Endothelial cell of umbilical vein (primary cell): ENCODE results near the gene FLNB. TPM values are rescaled to one million over a fixed set of nuclear protein-coding genes. Genes with fewer than 3 reads are reported as not detected.
A peak's percentile ranks its signal among the peaks of the same experiment; 100 is the strongest.

Experiments used
- BruUV-seq: library from RNA; stranded (reverse); fragments of 400-500 nt; replicated peaks from 2 replicates; lab custom pipeline; 2021; lab: Mats Ljungman, UMichigan
- CTCF ChIA-PET: fragments of 300-600, 350-600 bp; sonication (Branson Sonifier 250); formaldehyde crosslinking; loops from one replicate; lab custom pipeline; 2021; ENCODE audit warnings: antibody characterized with exemption, inconsistent platforms; lab: Charles Lee
- POLR2A ChIA-PET: fragments of 300-600, 350-600 bp; sonication (Branson Sonifier 250); formaldehyde crosslinking; loops from one replicate; lab custom pipeline; 2021; ENCODE audit warnings: antibody characterized with exemption, inconsistent platforms; lab: Charles Lee
- DNase-seq: peaks from one replicate; pipeline ENCODE4 v3.0.0-alpha.2; 2011; ENCODE audit warnings: low read depth, low spot score
- FAIRE-seq: peaks from 2 replicates; lab custom pipeline; 2011; peaks lifted over from hg19 to GRCh38; lab: Jason Lieb, UNC
- H2AFZ ChIP-seq: 2 replicates; pipeline ENCODE4 v1.6.0; 2012; ENCODE audit warnings: low read depth, low read length, control low read depth, inconsistent platforms
- H3K27ac ChIP-seq: 2 replicates; pipeline ENCODE4 v1.5.1; 2011; ENCODE audit warnings: low read depth, mild to moderate bottlenecking, control low read depth, low read length, moderate library complexity; ENCODE audit not compliant: insufficient read depth
- H3K27me3 ChIP-seq, 2 experiments: 2 replicates each; pipeline versions ENCODE4 v1.6.0 to v1.6.1; 2011; ENCODE audit warnings: low read length in 2 of 2, mixed read lengths in 1 of 2; ENCODE audit not compliant: control insufficient read depth in 2 of 2, insufficient read depth in 2 of 2
- H3K36me3 ChIP-seq, 2 experiments: 2 replicates in 1 of 2; 3 replicates in 1 of 2; pipeline ENCODE4 v1.5.1; 2011; ENCODE audit warnings: low read length in 2 of 2, mild to moderate bottlenecking in 1 of 2, moderate library complexity in 1 of 2; ENCODE audit not compliant: control insufficient read depth in 2 of 2, insufficient read depth in 2 of 2; ENCODE audit errors: extremely low read depth in 1 of 2
- H3K4me1 ChIP-seq: 3 replicates; pipeline ENCODE4 v1.5.1; 2011; ENCODE audit warnings: mild to moderate bottlenecking, low read length; ENCODE audit not compliant: control insufficient read depth, insufficient read depth; ENCODE audit errors: extremely low read depth
- H3K4me2 ChIP-seq: 2 replicates; pipeline ENCODE4 v1.6.1; 2011; ENCODE audit warnings: low read length, control low read depth, mixed read lengths; ENCODE audit not compliant: insufficient read depth
- H3K4me3 ChIP-seq, 3 experiments: fragments of 200-600 bp in 1 of 3; sonication (generic), shearing (Covaris generic) in 1 of 3; replicated peaks in 1 of 3; 2 replicates each; pipeline ENCODE4 v1.5.1; 2011 to 2016; ENCODE audit warnings: control low read depth in 3 of 3, low read length in 3 of 3, mild to moderate bottlenecking in 2 of 3, inconsistent platforms in 1 of 3, low read depth in 1 of 3, moderate library complexity in 1 of 3; ENCODE audit not compliant: insufficient read depth in 1 of 3
- H3K79me2 ChIP-seq: 2 replicates; pipeline ENCODE4 v1.6.0; 2012; ENCODE audit warnings: low read length, inconsistent platforms; ENCODE audit not compliant: control insufficient read depth, insufficient read depth
- H3K9ac ChIP-seq: replicated peaks from 2 replicates; pipeline ENCODE3; 2011; ENCODE audit warnings: low read length, control low read depth; ENCODE audit not compliant: insufficient read depth; ENCODE audit errors: extremely low read depth
- H3K9me1 ChIP-seq: replicated peaks from 3 replicates; pipeline ENCODE4 v1.6.0; 2011; ENCODE audit warnings: mild to moderate bottlenecking, low read length; ENCODE audit not compliant: control insufficient read depth, insufficient read depth; ENCODE audit errors: extremely low read depth
- H3K9me3 ChIP-seq: replicated peaks from 2 replicates; pipeline ENCODE4 v1.5.1; 2012; ENCODE audit warnings: low read length, inconsistent platforms; ENCODE audit not compliant: control insufficient read depth, insufficient read depth
- H4K20me1 ChIP-seq: replicated peaks from 2 replicates; pipeline ENCODE3; 2011; ENCODE audit warnings: mild to moderate bottlenecking, low read length; ENCODE audit not compliant: control insufficient read depth, insufficient read depth; ENCODE audit errors: extremely low read depth
- EZH2 ChIP-seq: IDR thresholded peaks from 2 replicates; pipeline ENCODE4 v1.6.1; 2012; ENCODE audit warnings: borderline replicate concordance, low read depth, mild to moderate bottlenecking, moderate library complexity, low read length, inconsistent platforms; ENCODE audit not compliant: severe bottlenecking
- FOS ChIP-seq: IDR thresholded peaks from 2 replicates; pipeline ENCODE4 v1.6.1; 2011; ENCODE audit warnings: mild to moderate bottlenecking, low read length, moderate library complexity, borderline replicate concordance; ENCODE audit not compliant: insufficient read depth
- GATA2 ChIP-seq: IDR thresholded peaks from 2 replicates; pipeline ENCODE4 v1.7.0; 2011; ENCODE audit warnings: low read depth, mild to moderate bottlenecking, moderate library complexity, mixed read lengths, low read length; ENCODE audit not compliant: insufficient read length, insufficient read depth
- JUN ChIP-seq: IDR thresholded peaks from 2 replicates; pipeline ENCODE4 v1.6.1; 2011; ENCODE audit warnings: borderline replicate concordance, low read depth; ENCODE audit not compliant: insufficient read length, insufficient read depth
- MAX ChIP-seq: IDR thresholded peaks from 2 replicates; pipeline ENCODE4 v1.6.1; 2011; ENCODE audit not compliant: insufficient read depth, insufficient read length
- MYC ChIP-seq: IDR thresholded peaks from one replicate; pipeline ENCODE4 v1.6.1; 2011; ENCODE audit warnings: mild to moderate bottlenecking, low read depth, low read length
- POLR2A ChIP-seq: IDR thresholded peaks from 2 replicates; pipeline ENCODE4 v1.6.1; 2012; ENCODE audit warnings: low read depth, mild to moderate bottlenecking, control low read depth, low read length
- POLR2AphosphoS5 ChIP-seq: IDR thresholded peaks from 2 replicates; pipeline ENCODE4 v1.6.1; 2012; ENCODE audit warnings: low read depth, mild to moderate bottlenecking, control low read depth, low read length, moderate library complexity; ENCODE audit not compliant: insufficient read depth
- dilution Hi-C: fragments of 300-500 bp; cut with MboI; formaldehyde crosslinking; loops from one replicate; pipeline ENCODE4 v1.15.0; 2019; ENCODE audit warnings: low sequenced_read_pairs; ENCODE audit not compliant: extremely low pct_ligation_motif_present
- intact Hi-C: fragments of 100-400 bp; cut with micrococcal nuclease; formaldehyde crosslinking; loops from one replicate; pipeline ENCODE4 v1.10.0; 2022
- polyA plus RNA-seq, 4 experiments: library from polyadenylated mRNA; depleted of rRNA in 3 of 4; stranded (reverse) in 3 of 4; unstranded in 1 of 4; fragments of >200 nt; gene quantifications; 2 replicates each; pipeline versions ENCODE4 v1.2.1 to v1.2.3, GENCODE V29; 2011 to 2012; ENCODE audit warnings: missing spikeins in 1 of 4
- total RNA-seq: library from RNA; stranded (reverse); gene quantifications from 2 replicates; pipeline ENCODE4 v1.2.3, GENCODE V29; 2021
- TF ChIP-seq, protein P1 (sequence below), 2 donors: IDR thresholded peaks; 1 replicate in 1 of 2; 2 replicates in 1 of 2; pipeline ENCODE4 v1.5.1; 2011; ENCODE audit warnings: low read length in 2 of 2, mild to moderate bottlenecking in 2 of 2, moderate library complexity in 2 of 2, control low read depth in 1 of 2, inconsistent platforms in 1 of 2, low read depth in 1 of 2; ENCODE audit not compliant: insufficient read depth in 1 of 2; ENCODE audit errors: extremely low read depth in 1 of 2

The FLNB gene
- total and polyA plus RNA-seq, 2 donors (not counting 3 experiments of a cell fraction or from before 2014, with no cell fraction given) = 479 to 670 TPM

GRCh38 chr3:58058361-58059263 is 50.4 kb downstream of the FLNB start:
- Histone ChIP-seq H3K4me2 (peak overlapping the region; percentile 18), H3K27me3 (no peaks in the 10 kb centered on the region), H3K4me1 (peaks cover 60% of the 10 kb centered on the region), H4K20me1 (no peaks in the 10 kb centered on the region), H2AFZ (no peak overlapping the region), H3K9me3 (no peaks in the 10 kb centered on the region), H3K79me2 (peaks cover 98% of the 10 kb centered on the region), H3K36me3 (peaks cover 2 to 7% of the 10 kb centered on the region in 2 experiments), H3K9ac (peak overlapping the region; percentile 62), H3K4me3 (no peak overlapping the region), H3K27ac (peak overlapping the region; percentile 66), H3K9me1 (no peaks in the 10 kb centered on the region)
- TF ChIP-seq FOS = no peak
- TF ChIP-seq MAX = no peak
- no peak for TF ChIP-seq MYC
- TF ChIP-seq EZH2 = no peak
- TF ChIP-seq GATA2 = no peak
- no peak for TF ChIP-seq JUN
- TF ChIP-seq, protein P1, sequence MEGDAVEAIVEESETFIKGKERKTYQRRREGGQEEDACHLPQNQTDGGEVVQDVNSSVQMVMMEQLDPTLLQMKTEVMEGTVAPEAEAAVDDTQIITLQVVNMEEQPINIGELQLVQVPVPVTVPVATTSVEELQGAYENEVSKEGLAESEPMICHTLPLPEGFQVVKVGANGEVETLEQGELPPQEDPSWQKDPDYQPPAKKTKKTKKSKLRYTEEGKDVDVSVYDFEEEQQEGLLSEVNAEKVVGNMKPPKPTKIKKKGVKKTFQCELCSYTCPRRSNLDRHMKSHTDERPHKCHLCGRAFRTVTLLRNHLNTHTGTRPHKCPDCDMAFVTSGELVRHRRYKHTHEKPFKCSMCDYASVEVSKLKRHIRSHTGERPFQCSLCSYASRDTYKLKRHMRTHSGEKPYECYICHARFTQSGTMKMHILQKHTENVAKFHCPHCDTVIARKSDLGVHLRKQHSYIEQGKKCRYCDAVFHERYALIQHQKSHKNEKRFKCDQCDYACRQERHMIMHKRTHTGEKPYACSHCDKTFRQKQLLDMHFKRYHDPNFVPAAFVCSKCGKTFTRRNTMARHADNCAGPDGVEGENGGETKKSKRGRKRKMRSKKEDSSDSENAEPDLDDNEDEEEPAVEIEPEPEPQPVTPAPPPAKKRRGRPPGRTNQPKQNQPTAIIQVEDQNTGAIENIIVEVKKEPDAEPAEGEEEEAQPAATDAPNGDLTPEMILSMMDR (IDR thresholded peaks at IDR 0.05; ENCODE audit: extremely low read depth in 1 of 2, insufficient read depth in 1 of 2, low read depth in 1 of 2, low read length in 2 of 2) = no peak
- no peak for TF ChIP-seq POLR2AphosphoS5
- TF ChIP-seq POLR2A = no peak
- DNase-seq (no peak), FAIRE-seq (peak; percentile 78)
- dilution Hi-C loops = no loop called here
- POLR2A ChIA-PET = interaction anchor here (0.7 to 1.0 kb wide), 3 partner anchors 22 to 63 kb away, joined by 3 to 4 read pairs (median 3); no protein-coding TSS in a partner anchor
- CTCF ChIA-PET = interaction anchor here (0.7 to 2.7 kb wide), 6 partner anchors 10 to 96 kb away, joined by 3 to 10 read pairs (median 5); no protein-coding TSS in a partner anchor
- no TSS peak for BruUV-seq
- intact Hi-C loops = loop anchor here (1.0 kb wide), 1 partner anchor 23 kb away; no protein-coding TSS in a partner anchor
